ENCODE measurements around the gene TNFRSF9.
"Not testable (repeated sequence)": the region's sequence is repeated elsewhere in the genome, so short reads cannot be mapped to it uniquely, and the experiment has no call there.

TNFRSF9 gene

GRCh38 chr1:7967651-7968050 lies 27.0 kb upstream of the TNFRSF9 start:
- no peak for ATAC-seq (ENCODE audit: low read depth)
- H3K4me1 Mint-ChIP-seq = peaks cover 14% of the 10 kb centered on the region
- H3K9me3 Mint-ChIP-seq = no peaks in the 10 kb centered on the region
- H3K27me3 Mint-ChIP-seq = no peaks in the 10 kb centered on the region
- no peak overlapping the region for H3K27ac Mint-ChIP-seq
- H3K36me3 Mint-ChIP-seq = peaks cover 29% of the 10 kb centered on the region
- no peak for DNase-seq (ENCODE audit: low spot score in 2 of 2)
- no peak overlapping the region for H3K4me3 Mint-ChIP-seq

- no peaks in the 10 kb centered on the region for H3K9me3 Mint-ChIP-seq
- no peaks in the 10 kb centered on the region for H3K27me3 Mint-ChIP-seq
- H3K4me1 Mint-ChIP-seq = peaks cover 14% of the 10 kb centered on the region
- H3K36me3 Mint-ChIP-seq = peaks cover 29% of the 10 kb centered on the region
- no peak overlapping the region for H3K27ac Mint-ChIP-seq
- DNase-seq (ENCODE audit: low spot score in 2 of 2) = no peak
- H3K4me3 Mint-ChIP-seq = no peak overlapping the region
- ATAC-seq (ENCODE audit: low read depth) = no peak
Measured at GRCh38 chr1:7967196-7967595, 26.6 kb upstream of the TNFRSF9 start.

- no peak overlapping the region for H3K4me3 Mint-ChIP-seq
- H3K27me3 Mint-ChIP-seq = no peaks in the 10 kb centered on the region
- H3K4me1 Mint-ChIP-seq = peaks cover 17% of the 10 kb centered on the region
- H3K36me3 Mint-ChIP-seq = peaks cover 20% of the 10 kb centered on the region
- no peak for DNase-seq (ENCODE audit: low spot score in 2 of 2)
- no peaks in the 10 kb centered on the region for H3K9me3 Mint-ChIP-seq
- no peak for ATAC-seq (ENCODE audit: low read depth)
- H3K27ac Mint-ChIP-seq = no peak overlapping the region
Measured at GRCh38 chr1:7964476-7964875, 23.8 kb upstream of the TNFRSF9 start.

- H3K4me1 Mint-ChIP-seq = peaks cover 16% of the 10 kb centered on the region
- not testable (repeated sequence) for DNase-seq (ENCODE audit: low spot score in 2 of 2)
- peaks cover 18% of the 10 kb centered on the region for H3K36me3 Mint-ChIP-seq
Measured at GRCh38 chr1:7963841-7964240, 23.2 kb upstream of the TNFRSF9 start.

GRCh38 chr1:7963378-7963730 lies 22.7 kb upstream of the TNFRSF9 start:
- H3K27me3 Mint-ChIP-seq; DNase-seq (ENCODE audit: low spot score in 2 of 2); H3K9me3 Mint-ChIP-seq; ATAC-seq (ENCODE audit: low read depth): not testable (repeated sequence)
- peak overlapping the region; percentile 61 for H3K4me3 Mint-ChIP-seq
- H3K4me1 Mint-ChIP-seq = peaks cover 15% of the 10 kb centered on the region
- H3K36me3 Mint-ChIP-seq = peaks cover 18% of the 10 kb centered on the region
- H3K27ac Mint-ChIP-seq = peak overlapping the region; percentile 84

More at GRCh38 chr1:7963841-7964240, 23.2 kb upstream of the TNFRSF9 start:
- not testable (repeated sequence) for ATAC-seq (ENCODE audit: low read depth); H3K27me3 Mint-ChIP-seq; H3K9me3 Mint-ChIP-seq
- peak overlapping the region; percentile 59 for H3K4me3 Mint-ChIP-seq
- H3K27ac Mint-ChIP-seq = peak overlapping the region; percentile 84

- H3K27me3 Mint-ChIP-seq = no peaks in the 10 kb centered on the region
- DNase-seq (ENCODE audit: low spot score in 2 of 2) (no peak), ATAC-seq (ENCODE audit: low read depth) (no peak)
- H3K4me3 Mint-ChIP-seq = peak overlapping the region; percentile 97
- H3K4me1 Mint-ChIP-seq = peaks cover 15% of the 10 kb centered on the region
- peaks cover 18% of the 10 kb centered on the region for H3K36me3 Mint-ChIP-seq
- peak overlapping the region; percentile 94 for H3K27ac Mint-ChIP-seq
- H3K9me3 Mint-ChIP-seq = no peaks in the 10 kb centered on the region
Measured at GRCh38 chr1:7962636-7963377, 22.2 kb upstream of the TNFRSF9 start.

GRCh38 chr1:7962014-7962335 lies 21.3 kb upstream of the TNFRSF9 start:
- H3K9me3 Mint-ChIP-seq = no peaks in the 10 kb centered on the region
- DNase-seq (ENCODE audit: low spot score in 2 of 2) (no peak), ATAC-seq (ENCODE audit: low read depth) (peak; percentile 44)
- peak overlapping the region; percentile 97 for H3K4me3 Mint-ChIP-seq
- peaks cover 15% of the 10 kb centered on the region for H3K36me3 Mint-ChIP-seq
- peak overlapping the region; percentile 94 for H3K27ac Mint-ChIP-seq
- peaks cover 12% of the 10 kb centered on the region for H3K4me1 Mint-ChIP-seq
- H3K27me3 Mint-ChIP-seq = no peaks in the 10 kb centered on the region

GRCh38 chr1:7961216-7962013 lies 20.8 kb upstream of the TNFRSF9 start, which contains the start of gene PARK7:
TSS of gene PARK7 (plus strand) at chr1:7961711. CDS start at chr1:7962786, 1,075 bp downstream.
- peak; percentile 97 to 100 for DNase-seq (ENCODE audit: low spot score in 2 of 2)
- Mint-ChIP-seq H3K4me1 (peaks cover 7% of the 10 kb centered on the region), H3K27ac (peak within 1 kb of the TSS; percentile 94), H3K27me3 (no peaks in the 10 kb centered on the region), H3K9me3 (no peaks in the 10 kb centered on the region), H3K4me3 (peak within 1 kb of the TSS; percentile 97), H3K36me3 (peaks cover 13% of the 10 kb centered on the region)
- peak; percentile 89 for ATAC-seq (ENCODE audit: low read depth)

GRCh38 chr1:7960867-7961215 lies 20.2 kb upstream of the TNFRSF9 start:
- peaks cover 7% of the 10 kb centered on the region for H3K4me1 Mint-ChIP-seq
- peak overlapping the region; percentile 97 for H3K4me3 Mint-ChIP-seq
- H3K27ac Mint-ChIP-seq = peak overlapping the region; percentile 94
- no peaks in the 10 kb centered on the region for H3K27me3 Mint-ChIP-seq
- no peak for DNase-seq (ENCODE audit: low spot score in 2 of 2)
- ATAC-seq (ENCODE audit: low read depth) = peak; percentile 18
- H3K9me3 Mint-ChIP-seq = no peaks in the 10 kb centered on the region
- peaks cover 11% of the 10 kb centered on the region for H3K36me3 Mint-ChIP-seq

GRCh38 chr1:7960165-7960564 lies 19.5 kb upstream of the TNFRSF9 start:
- H3K36me3 Mint-ChIP-seq = peaks cover 7% of the 10 kb centered on the region
- no peaks in the 10 kb centered on the region for H3K27me3 Mint-ChIP-seq
- peak overlapping the region; percentile 67 for H3K27ac Mint-ChIP-seq
- DNase-seq (ENCODE audit: low spot score in 2 of 2) (no peak), ATAC-seq (ENCODE audit: low read depth) (no peak)
- H3K4me1 Mint-ChIP-seq = peaks cover 7% of the 10 kb centered on the region
- no peaks in the 10 kb centered on the region for H3K9me3 Mint-ChIP-seq
- peak overlapping the region; percentile 76 for H3K4me3 Mint-ChIP-seq

GRCh38 chr1:7956218-7957032 lies 15.8 kb upstream of the TNFRSF9 start:
- peaks cover 8% of the 10 kb centered on the region for H3K4me1 Mint-ChIP-seq
- H3K27me3 Mint-ChIP-seq = no peaks in the 10 kb centered on the region
- no peak for DNase-seq (ENCODE audit: low spot score in 2 of 2)
- H3K36me3 Mint-ChIP-seq = peaks cover 2% of the 10 kb centered on the region
- no peak for ATAC-seq (ENCODE audit: low read depth)
- no peak overlapping the region for H3K4me3 Mint-ChIP-seq
- no peaks in the 10 kb centered on the region for H3K9me3 Mint-ChIP-seq
- no peak overlapping the region for H3K27ac Mint-ChIP-seq

GRCh38 chr1:7954683-7955082 lies 14.0 kb upstream of the TNFRSF9 start:
- Mint-ChIP-seq H3K36me3 (peaks cover 2% of the 10 kb centered on the region), H3K27me3 (no peaks in the 10 kb centered on the region), H3K4me1 (peaks cover 5% of the 10 kb centered on the region), H3K27ac (peak overlapping the region; percentile 92), H3K9me3 (no peaks in the 10 kb centered on the region), H3K4me3 (peak overlapping the region; percentile 91)
- DNase-seq (ENCODE audit: low spot score in 2 of 2) (no peak), ATAC-seq (ENCODE audit: low read depth) (no peak)

- H3K9me3 Mint-ChIP-seq = no peaks in the 10 kb centered on the region
- H3K27me3 Mint-ChIP-seq = no peaks in the 10 kb centered on the region
- H3K4me3 Mint-ChIP-seq = peak overlapping the region; percentile 91
- H3K36me3 Mint-ChIP-seq = peaks cover 2% of the 10 kb centered on the region
- ATAC-seq (ENCODE audit: low read depth) = peak; percentile 79
- H3K4me1 Mint-ChIP-seq = peaks cover 5% of the 10 kb centered on the region
- H3K27ac Mint-ChIP-seq = peak overlapping the region; percentile 92
- peak; percentile 42 to 62 for DNase-seq (ENCODE audit: low spot score in 2 of 2)
Measured at GRCh38 chr1:7953850-7954609, 13.4 kb upstream of the TNFRSF9 start.
